Naive thymus-derived CD4-positive, alpha-beta T cell (primary cell): Measurements from ENCODE around the gene SEMA3C. TPM values are rescaled to one million over a fixed set of nuclear protein-coding genes. Genes with fewer than 3 reads are reported as not detected.
A peak's percentile ranks its signal among the peaks of the same experiment; 100 is the strongest.

Experiments used
- ATAC-seq: fragments of 150-1000 bp; cut with Tn5 transposase; 2 replicates; pipeline ENCODE4 v1.10.0; 2021; ENCODE audit warnings: mild to moderate bottlenecking, moderate library complexity
- CTCF ChIA-PET: fragments of 350-600 bp; sonication (Branson Sonifier 250); formaldehyde crosslinking; loops from one replicate; lab custom pipeline; 2021; ENCODE audit warnings: antibody characterized with exemption; lab: Charles Lee
- POLR2A ChIA-PET: fragments of 350-600 bp; sonication (Branson Sonifier 250); formaldehyde crosslinking; loops from one replicate; lab custom pipeline; 2021; ENCODE audit warnings: antibody characterized with exemption, inconsistent platforms; lab: Charles Lee
- DNase-seq, 9 donors: peaks; one replicate each; pipeline versions ENCODE4 v3.0.0 to v3.0.0-alpha.2; 2020 to 2022; ENCODE audit warnings: mixed read lengths in 1 of 9
- H3K27ac ChIP-seq: one replicate; pipeline ENCODE4 v1.7.0; 2013; ENCODE audit warnings: mild to moderate bottlenecking, low read depth, low read length, moderate library complexity
- H3K27me3 ChIP-seq, 2 donors: one replicate each; pipeline ENCODE4 v1.7.0; 2013; ENCODE audit warnings: low read length in 2 of 2, mild to moderate bottlenecking in 2 of 2, moderate library complexity in 2 of 2; ENCODE audit not compliant: control insufficient read depth in 2 of 2, insufficient read depth in 2 of 2
- H3K36me3 ChIP-seq, 3 experiments: 1 replicate in 2 of 3; 2 replicates in 1 of 3; pipeline ENCODE4 v1.7.0; 2013; ENCODE audit warnings: low read length in 3 of 3, mild to moderate bottlenecking in 3 of 3, moderate library complexity in 1 of 3; ENCODE audit not compliant: insufficient read depth in 3 of 3, control insufficient read depth in 2 of 3
- H3K4me1 ChIP-seq, 2 donors: one replicate each; pipeline ENCODE4 v1.7.0; 2013; ENCODE audit warnings: low read length in 2 of 2, mild to moderate bottlenecking in 2 of 2, moderate library complexity in 1 of 2; ENCODE audit not compliant: control insufficient read depth in 2 of 2, insufficient read depth in 2 of 2
- H3K4me3 ChIP-seq: 2 replicates; pipeline ENCODE4 v1.7.0; 2013; ENCODE audit warnings: mild to moderate bottlenecking, low read length
- H3K9me3 ChIP-seq, 3 experiments: 1 replicate in 2 of 3; 2 replicates in 1 of 3; pipeline ENCODE4 v1.7.0; 2013; ENCODE audit warnings: low read length in 3 of 3; ENCODE audit not compliant: control insufficient read depth in 2 of 3
- H3K27ac Mint-ChIP-seq, 9 donors: one replicate each; pipeline ENCODE4 v1.8.0; 2020 to 2022; ENCODE audit warnings: mixed read lengths in 9 of 9, mild to moderate bottlenecking in 8 of 9, moderate library complexity in 5 of 9, inconsistent platforms in 2 of 9
- H3K27me3 Mint-ChIP-seq, 5 donors: one replicate each; pipeline ENCODE4 v1.8.0; 2021 to 2022; ENCODE audit warnings: mixed read lengths in 5 of 5, mild to moderate bottlenecking in 1 of 5
- H3K36me3 Mint-ChIP-seq, 5 donors: one replicate each; pipeline ENCODE4 v1.8.0; 2020 to 2022; ENCODE audit warnings: mixed read lengths in 5 of 5, mild to moderate bottlenecking in 3 of 5, inconsistent platforms in 1 of 5
- H3K4me1 Mint-ChIP-seq, 7 donors: one replicate each; pipeline ENCODE4 v1.8.0; 2020 to 2022; ENCODE audit warnings: mixed read lengths in 7 of 7, mild to moderate bottlenecking in 3 of 7, inconsistent platforms in 1 of 7
- H3K4me3 Mint-ChIP-seq, 10 donors: one replicate each; pipeline ENCODE4 v1.8.0; 2020 to 2022; ENCODE audit warnings: mild to moderate bottlenecking in 10 of 10, mixed read lengths in 10 of 10, moderate library complexity in 6 of 10, inconsistent platforms in 2 of 10
- H3K9me3 Mint-ChIP-seq, 11 donors: one replicate each; pipeline ENCODE4 v1.8.0; 2020 to 2022; ENCODE audit warnings: mixed read lengths in 11 of 11, mild to moderate bottlenecking in 4 of 11, inconsistent platforms in 1 of 11, moderate library complexity in 1 of 11
- intact Hi-C, 2 donors: fragments of 100-400 bp; cut with micrococcal nuclease; formaldehyde crosslinking; loops; one replicate each; pipeline ENCODE4 v1.15.1; 2023
- polyA plus RNA-seq, 2 donors: library from polyadenylated mRNA; unstranded; fragments of 300-500 nt; fragmentation: Illumina TruSeq; gene quantifications; one replicate each; pipeline ENCODE4 v1.2.3, GENCODE V29; 2021
- total RNA-seq, 6 experiments: library from RNA in 5 of 6; stranded (reverse) in 5 of 6; gene quantifications; 1 replicate in 5 of 6; 2 replicates in 1 of 6; pipeline ENCODE4 v1.2.3 and lab custom pipeline; 2021 to 2026

Gene SEMA3C
- total RNA-seq (1 to 10 TPM in 2 of 5 experiments, under 1 TPM in 2, not detected in 1; 0.35 to 9.4 (median 0.85) TPM), polyA plus RNA-seq (not detected), total RNA-seq (lab: John Stamatoyannopoulos, UW) (0.94 reads per million)

DNA sequence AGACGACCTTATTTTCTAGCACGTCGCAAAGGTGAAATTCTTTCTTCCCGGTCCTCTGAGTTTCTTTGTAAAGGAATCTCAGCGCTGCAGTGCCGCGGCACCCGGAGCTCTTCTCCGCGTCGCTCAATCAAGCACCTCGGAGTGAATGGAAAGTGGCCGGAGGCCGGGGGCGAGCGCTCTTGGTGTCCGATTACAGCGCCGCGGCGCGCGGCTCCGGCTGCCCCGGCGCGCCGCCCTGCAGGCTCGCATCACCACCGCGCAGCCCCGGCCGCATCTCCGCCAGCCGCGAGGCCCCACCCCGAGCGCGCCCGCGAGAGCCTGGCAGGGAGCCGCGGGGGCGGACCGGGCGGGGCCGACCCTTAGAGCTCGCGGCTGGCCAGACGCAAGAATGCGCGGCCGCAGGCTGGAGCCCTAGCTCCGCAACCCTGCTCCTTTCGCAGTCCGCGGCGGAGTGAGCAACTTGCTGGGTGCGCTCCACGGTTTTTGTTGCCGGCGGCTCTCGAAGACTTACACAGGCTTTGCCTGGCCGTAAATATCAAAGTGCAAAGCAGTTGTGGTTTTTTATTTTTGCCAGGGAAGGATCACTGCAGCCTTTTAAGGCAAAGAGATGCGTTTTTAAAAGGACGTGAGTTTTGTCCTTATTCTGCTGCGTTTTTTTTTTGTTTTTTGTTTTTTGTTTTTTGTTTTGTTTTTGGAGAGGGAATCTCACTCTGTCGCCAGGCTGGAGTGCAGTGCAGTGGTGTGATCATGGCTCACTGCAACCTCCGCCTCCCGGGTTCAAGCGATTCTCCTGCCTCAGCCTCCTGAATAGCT lies at the start of gene SEMA3C:
SEMA3C (minus strand) TSS at position 143 of the 813 bp plus-strand sequence. CDS start 2,270 bp downstream, outside the sequence.
- Mint-ChIP-seq H3K4me3 (peak within 1 kb of the TSS in 4 of 10 donors; percentile 1 to 12 (median 4)), H3K4me1 (peaks cover 0 to 10% (median 7%) of the 10 kb centered on the region in 7 donors), H3K9me3 (peaks cover 0 to 10% (median 5%) of the 10 kb centered on the region in 11 donors), H3K27ac (no peak within 1 kb of the TSS), H3K27me3 (peaks cover 32 to 51% (median 40%) of the 10 kb centered on the region in 5 donors), H3K36me3 (peaks cover 0 to 6% (median 0%) of the 10 kb centered on the region in 5 donors)
- no peak within 1 kb of the TSS for H3K27ac ChIP-seq
- peak; percentile 95 for ATAC-seq
- peaks cover 0 to 3% of the 10 kb centered on the region in 2 donors for H3K27me3 ChIP-seq
- no peaks in the 10 kb centered on the region for H3K36me3 ChIP-seq
- H3K4me1 ChIP-seq = no peaks in the 10 kb centered on the region
- intact Hi-C loops = no loop called here
- DNase-seq = peak in 2 of 9 donors; percentile 40 to 48
- ChIA-PET POLR2A (interaction anchor here (0.7 kb wide), 1 partner anchor 17 kb away, joined by 3 read pairs; no protein-coding TSS in a partner anchor), CTCF (no interaction called here)
- H3K9me3 ChIP-seq = no peaks in the 10 kb centered on the region
- no peak within 1 kb of the TSS for H3K4me3 ChIP-seq

DNA sequence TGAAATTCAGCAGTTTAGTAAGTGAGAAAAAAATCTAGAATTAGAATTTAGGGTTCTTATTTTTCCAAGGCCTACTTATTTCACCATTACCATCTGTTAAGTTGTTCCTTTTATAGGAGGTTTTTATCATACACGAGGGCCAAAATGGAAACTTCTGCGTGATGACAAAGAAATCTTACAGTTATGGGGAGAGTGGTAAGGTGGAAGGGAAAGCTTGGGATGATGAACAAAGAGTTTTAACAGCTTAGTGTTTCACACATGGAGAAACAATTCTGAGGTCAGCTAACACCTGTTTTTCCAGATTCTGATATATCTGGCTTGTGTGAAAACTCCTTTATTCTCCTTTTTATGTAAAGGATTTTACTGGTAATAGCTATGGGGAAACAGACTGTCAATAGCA lies 49.8 kb upstream of the SEMA3C start:
- H3K4me1 ChIP-seq = no peaks in the 10 kb centered on the region
- no peak overlapping the region for H3K27ac ChIP-seq
- Mint-ChIP-seq H3K27ac (no peak overlapping the region), H3K27me3 (no peaks in the 10 kb centered on the region), H3K36me3 (no peaks in the 10 kb centered on the region), H3K9me3 (peaks cover 0 to 15% (median 0%) of the 10 kb centered on the region in 11 donors), H3K4me3 (no peak overlapping the region), H3K4me1 (no peaks in the 10 kb centered on the region)
- no peak overlapping the region for H3K4me3 ChIP-seq
- DNase-seq (no peak), ATAC-seq (no peak)
- H3K27me3 ChIP-seq = no peaks in the 10 kb centered on the region
- ChIA-PET CTCF (no interaction called here), POLR2A (no interaction called here)
- intact Hi-C loops = no loop called here
- no peaks in the 10 kb centered on the region for H3K9me3 ChIP-seq
- no peaks in the 10 kb centered on the region for H3K36me3 ChIP-seq

DNA sequence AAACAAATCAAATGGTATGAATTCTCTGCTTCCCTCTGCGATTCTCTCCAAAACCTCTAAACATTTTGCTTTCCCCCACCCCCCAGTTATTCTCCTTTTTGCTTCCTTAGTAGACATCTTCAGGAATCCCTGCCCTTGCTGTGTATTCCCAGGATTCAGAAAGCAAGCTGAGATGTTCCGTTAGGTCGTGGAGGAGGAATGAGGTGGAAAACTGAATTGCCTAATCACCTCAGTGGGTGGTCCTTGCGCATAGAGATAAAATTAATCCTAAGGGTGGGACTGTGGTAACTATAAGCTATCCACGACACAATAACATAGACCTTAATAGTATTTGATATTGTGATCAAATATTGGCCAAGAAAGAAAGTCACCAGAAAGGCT lies 49.1 kb upstream of the SEMA3C start:
- H3K9me3 ChIP-seq = no peaks in the 10 kb centered on the region
- H3K27me3 ChIP-seq = no peaks in the 10 kb centered on the region
- Mint-ChIP-seq H3K27me3 (no peaks in the 10 kb centered on the region), H3K36me3 (no peaks in the 10 kb centered on the region), H3K4me1 (no peaks in the 10 kb centered on the region), H3K4me3 (no peak overlapping the region), H3K27ac (no peak overlapping the region), H3K9me3 (peaks cover 0 to 15% (median 0%) of the 10 kb centered on the region in 11 donors)
- H3K36me3 ChIP-seq = no peaks in the 10 kb centered on the region
- H3K4me3 ChIP-seq = no peak overlapping the region
- no peak for ATAC-seq
- DNase-seq = no peak
- intact Hi-C loops = no loop called here
- no peak overlapping the region for H3K27ac ChIP-seq
- POLR2A ChIA-PET = no interaction called here
- H3K4me1 ChIP-seq = no peaks in the 10 kb centered on the region
- CTCF ChIA-PET = no interaction called here

DNA sequence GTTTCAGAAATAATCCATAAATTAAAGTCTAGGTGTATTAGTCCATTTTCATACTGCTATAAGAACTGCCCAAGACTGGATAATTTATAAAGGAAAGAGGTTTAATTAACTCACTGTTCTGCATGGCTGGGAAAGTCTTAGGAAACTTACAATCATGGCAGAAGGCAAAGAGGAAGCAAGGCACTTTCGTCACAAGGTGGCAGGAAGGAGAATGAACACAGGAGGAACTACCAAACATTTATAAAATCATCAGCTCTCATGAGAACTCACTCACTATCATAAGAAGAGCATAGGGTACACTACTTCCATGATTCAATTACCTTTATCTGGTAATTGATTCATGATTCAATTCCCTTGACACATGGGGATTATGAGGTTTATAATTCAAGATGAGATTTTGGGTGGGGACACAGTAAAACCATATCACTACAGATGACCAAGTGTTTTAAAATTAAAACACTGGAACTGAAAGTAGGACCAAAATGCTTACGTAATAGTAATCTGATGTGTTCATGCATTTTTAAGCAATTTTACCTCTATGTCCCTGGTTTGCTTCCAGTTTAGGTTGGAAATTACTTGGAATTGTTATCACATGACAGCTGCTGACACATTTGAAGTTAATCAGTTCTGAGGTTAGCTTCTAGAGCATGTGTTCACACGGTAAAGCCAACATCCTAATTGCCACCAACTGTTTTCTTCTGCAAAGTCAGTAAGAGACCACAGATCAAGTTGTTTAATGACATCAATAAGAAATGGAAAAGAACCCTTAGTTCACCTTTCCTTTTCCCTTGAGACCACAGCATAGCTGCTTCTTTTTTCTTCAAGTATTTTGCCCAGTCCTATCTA lies 48.4 kb upstream of the SEMA3C start:
- DNase-seq (no peak), ATAC-seq (no peak)
- ChIA-PET CTCF (no interaction called here), POLR2A (no interaction called here)
- no peak overlapping the region for H3K4me3 Mint-ChIP-seq
- H3K9me3 Mint-ChIP-seq = peaks cover 0 to 15% (median 0%) of the 10 kb centered on the region in 11 donors
- H3K27ac ChIP-seq = no peak overlapping the region
- no peak overlapping the region for H3K4me3 ChIP-seq
- no peaks in the 10 kb centered on the region for H3K27me3 ChIP-seq
- no peaks in the 10 kb centered on the region for H3K4me1 Mint-ChIP-seq
- no peaks in the 10 kb centered on the region for H3K27me3 Mint-ChIP-seq
- no peak overlapping the region for H3K27ac Mint-ChIP-seq
- intact Hi-C loops = no loop called here
- H3K36me3 ChIP-seq = no peaks in the 10 kb centered on the region
- H3K36me3 Mint-ChIP-seq = no peaks in the 10 kb centered on the region
- no peaks in the 10 kb centered on the region for H3K9me3 ChIP-seq
- no peaks in the 10 kb centered on the region for H3K4me1 ChIP-seq

DNA sequence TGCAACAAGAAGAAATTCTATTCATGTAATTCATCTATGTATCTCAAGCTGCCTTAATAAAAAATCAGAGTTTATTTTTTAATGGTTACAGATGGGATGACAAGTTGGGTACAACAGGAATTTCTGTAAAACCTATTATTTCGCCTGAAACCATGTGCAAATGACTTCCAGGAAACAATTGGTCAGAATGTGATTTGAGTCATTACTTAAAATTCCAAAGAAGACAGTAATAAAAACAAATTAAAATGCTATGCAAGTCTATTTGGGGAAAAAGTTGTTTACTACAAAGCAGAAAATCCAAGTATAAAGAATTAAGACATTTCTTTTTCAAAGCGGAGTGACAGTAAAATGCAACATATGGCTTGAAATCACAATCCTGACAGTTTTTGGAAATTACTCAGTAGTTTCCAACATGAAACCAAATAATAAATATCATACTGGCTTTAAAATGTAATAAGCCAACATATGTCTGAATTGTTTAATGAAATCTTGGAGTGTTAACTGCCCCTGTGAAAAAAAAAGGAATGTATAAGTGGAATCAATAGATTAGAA lies 41.5 kb upstream of the SEMA3C start:
- ATAC-seq (no peak), DNase-seq (no peak)
- Histone ChIP-seq H3K4me3 (no peak overlapping the region), H3K4me1 (no peaks in the 10 kb centered on the region), H3K27ac (no peak overlapping the region), H3K27me3 (no peaks in the 10 kb centered on the region), H3K36me3 (no peaks in the 10 kb centered on the region), H3K9me3 (no peaks in the 10 kb centered on the region)
- intact Hi-C loops = no loop called here
- H3K36me3 Mint-ChIP-seq = no peaks in the 10 kb centered on the region
- no peak overlapping the region for H3K27ac Mint-ChIP-seq
- no peaks in the 10 kb centered on the region for H3K4me1 Mint-ChIP-seq
- ChIA-PET POLR2A (no interaction called here), CTCF (no interaction called here)
- no peak overlapping the region for H3K4me3 Mint-ChIP-seq
- peaks cover 0 to 5% (median 0%) of the 10 kb centered on the region in 11 donors for H3K9me3 Mint-ChIP-seq
- H3K27me3 Mint-ChIP-seq = no peaks in the 10 kb centered on the region

DNA sequence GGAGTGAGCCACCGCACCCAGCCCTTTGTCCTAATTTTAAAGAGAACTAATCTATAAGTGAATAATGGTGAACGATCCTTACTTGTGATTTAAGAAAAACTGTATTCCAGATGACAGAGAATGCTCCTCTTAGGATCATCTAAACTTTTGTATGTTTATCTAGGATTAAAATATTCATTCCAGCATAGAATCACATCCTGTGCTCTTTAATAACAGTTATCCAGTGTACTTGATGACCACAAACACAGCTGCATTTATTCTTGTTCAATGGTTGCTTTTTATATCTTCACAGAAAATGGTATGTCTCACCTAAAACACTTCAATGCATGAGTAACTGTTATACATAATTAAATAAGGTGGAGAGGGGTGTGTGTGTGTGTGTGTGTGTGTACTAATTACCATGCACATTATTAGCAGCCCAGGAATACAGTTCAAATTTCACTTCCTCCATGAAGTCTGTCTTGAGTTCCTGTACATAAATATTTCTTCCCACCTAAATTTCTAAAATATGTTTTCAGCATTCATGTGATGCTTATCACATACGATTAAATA lies 38.5 kb upstream of the SEMA3C start:
- ChIA-PET CTCF (no interaction called here), POLR2A (no interaction called here)
- Mint-ChIP-seq H3K4me3 (no peak overlapping the region), H3K9me3 (peaks cover 0 to 5% (median 0%) of the 10 kb centered on the region in 11 donors), H3K27me3 (no peaks in the 10 kb centered on the region), H3K36me3 (no peaks in the 10 kb centered on the region), H3K4me1 (no peaks in the 10 kb centered on the region), H3K27ac (no peak overlapping the region)
- Histone ChIP-seq H3K4me3 (no peak overlapping the region), H3K9me3 (no peaks in the 10 kb centered on the region), H3K36me3 (no peaks in the 10 kb centered on the region), H3K4me1 (no peaks in the 10 kb centered on the region), H3K27ac (no peak overlapping the region), H3K27me3 (no peaks in the 10 kb centered on the region)
- intact Hi-C loops = no loop called here
- DNase-seq = no peak
- no peak for ATAC-seq
